Stimulated activated memory B cell treated with anti-CD40 and anti-IgM and Interleukin-4, amounts not matched to agents 10 μg/mL and 1 μg/mL and 100 μg/mL, for 72 hours (primary cell): ENCODE measurements around the gene MAS1L.
A peak's percentile ranks its signal among the peaks of the same experiment; 100 is the strongest.
"Not testable (repeated sequence)": the region's sequence is repeated elsewhere in the genome, so short reads cannot be mapped to it uniquely, and the experiment has no call there.

Source experiments
- ATAC-seq: fragments of 150-1000 bp; cut with Tn5 transposase; 2 replicates; pipeline ENCODE4 v1.10.0; 2021
- H3K27ac Mint-ChIP-seq: one replicate; pipeline ENCODE4 v1.8.0; 2022; ENCODE audit warnings: mild to moderate bottlenecking, mixed read lengths
- H3K27me3 Mint-ChIP-seq: one replicate; pipeline ENCODE4 v1.8.0; 2022; ENCODE audit warnings: mixed read lengths
- H3K36me3 Mint-ChIP-seq: one replicate; pipeline ENCODE4 v1.8.0; 2022; ENCODE audit warnings: mixed read lengths
- H3K4me1 Mint-ChIP-seq: one replicate; pipeline ENCODE4 v1.8.0; 2022; ENCODE audit warnings: mixed read lengths
- H3K4me3 Mint-ChIP-seq: one replicate; pipeline ENCODE4 v1.8.0; 2022; ENCODE audit warnings: mild to moderate bottlenecking, moderate library complexity, mixed read lengths
- H3K9me3 Mint-ChIP-seq: one replicate; pipeline ENCODE4 v1.8.0; 2022; ENCODE audit warnings: mixed read lengths

MAS1L gene

GRCh38 chr6:29478740-29479139 is 9.0 kb downstream of the MAS1L start:
- Mint-ChIP-seq H3K36me3 (no peaks in the 10 kb centered on the region), H3K9me3 (peaks cover 6% of the 10 kb centered on the region), H3K27me3 (peaks cover 13% of the 10 kb centered on the region), H3K4me3 (no peak overlapping the region), H3K4me1 (no peaks in the 10 kb centered on the region), H3K27ac (no peak overlapping the region)
- ATAC-seq: no peak

GRCh38 chr6:29477923-29478450 is 9.8 kb downstream of the MAS1L start:
- H3K4me3 Mint-ChIP-seq: no peak overlapping the region
- no peak for ATAC-seq
- no peak overlapping the region for H3K27ac Mint-ChIP-seq
- peaks cover 10% of the 10 kb centered on the region for H3K9me3 Mint-ChIP-seq
- peaks cover 17% of the 10 kb centered on the region for H3K27me3 Mint-ChIP-seq
- no peaks in the 10 kb centered on the region for H3K36me3 Mint-ChIP-seq
- no peaks in the 10 kb centered on the region for H3K4me1 Mint-ChIP-seq

- H3K27ac Mint-ChIP-seq: no peak overlapping the region
- no peak for ATAC-seq
- no peak overlapping the region for H3K4me3 Mint-ChIP-seq
- peaks cover 5% of the 10 kb centered on the region for H3K9me3 Mint-ChIP-seq
- H3K4me1 Mint-ChIP-seq: no peaks in the 10 kb centered on the region
- H3K36me3 Mint-ChIP-seq: no peaks in the 10 kb centered on the region
- peaks cover 13% of the 10 kb centered on the region for H3K27me3 Mint-ChIP-seq
Measured at GRCh38 chr6:29474996-29475395, 12.8 kb downstream of the MAS1L start.

- Mint-ChIP-seq H3K36me3 (no peaks in the 10 kb centered on the region), H3K4me3 (no peak overlapping the region), H3K27ac (no peak overlapping the region), H3K27me3 (peaks cover 27% of the 10 kb centered on the region), H3K4me1 (no peaks in the 10 kb centered on the region), H3K9me3 (no peaks in the 10 kb centered on the region)
- no peak for ATAC-seq
Measured at GRCh38 chr6:29466241-29466640, 21.5 kb downstream of the MAS1L start.

GRCh38 chr6:29465801-29466200 is 22.0 kb downstream of the MAS1L start:
- no peak for ATAC-seq
- Mint-ChIP-seq H3K27ac (no peak overlapping the region), H3K27me3 (peaks cover 27% of the 10 kb centered on the region), H3K4me3 (no peak overlapping the region), H3K36me3 (no peaks in the 10 kb centered on the region), H3K4me1 (no peaks in the 10 kb centered on the region), H3K9me3 (no peaks in the 10 kb centered on the region)

- no peak overlapping the region for H3K27ac Mint-ChIP-seq
- no peak overlapping the region for H3K4me3 Mint-ChIP-seq
- H3K9me3 Mint-ChIP-seq: no peaks in the 10 kb centered on the region
- ATAC-seq: no peak
- peaks cover 27% of the 10 kb centered on the region for H3K27me3 Mint-ChIP-seq
- H3K4me1 Mint-ChIP-seq: no peaks in the 10 kb centered on the region
- no peaks in the 10 kb centered on the region for H3K36me3 Mint-ChIP-seq
Measured at GRCh38 chr6:29465279-29465678, 22.5 kb downstream of the MAS1L start.

- H3K9me3 Mint-ChIP-seq: no peaks in the 10 kb centered on the region
- no peak overlapping the region for H3K27ac Mint-ChIP-seq
- no peak overlapping the region for H3K4me3 Mint-ChIP-seq
- peak; percentile 38 for ATAC-seq
- H3K36me3 Mint-ChIP-seq: no peaks in the 10 kb centered on the region
- H3K27me3 Mint-ChIP-seq: peaks cover 11% of the 10 kb centered on the region
- no peaks in the 10 kb centered on the region for H3K4me1 Mint-ChIP-seq
Measured at GRCh38 chr6:29462022-29462421, 25.7 kb downstream of the MAS1L start.

- H3K27ac Mint-ChIP-seq: no peak overlapping the region
- no peak overlapping the region for H3K4me3 Mint-ChIP-seq
- ATAC-seq: no peak
- H3K27me3 Mint-ChIP-seq: peaks cover 11% of the 10 kb centered on the region
- H3K4me1 Mint-ChIP-seq: no peaks in the 10 kb centered on the region
- no peaks in the 10 kb centered on the region for H3K9me3 Mint-ChIP-seq
- no peaks in the 10 kb centered on the region for H3K36me3 Mint-ChIP-seq
Measured at GRCh38 chr6:29461021-29461814, 26.5 kb downstream of the MAS1L start.

GRCh38 chr6:29456971-29457370 is 30.8 kb downstream of the MAS1L start, which contains the start of the genes OR11A1 and OR2H1:
Gene OR11A1 (minus strand): TSS chr6:29457071. CDS start chr6:29427641, 29,430 bp downstream.
Gene OR2H1 (plus strand): TSS chr6:29457155. CDS start chr6:29461770, 4,615 bp downstream.
- H3K9me3 Mint-ChIP-seq: no peaks in the 10 kb centered on the region
- H3K27me3 Mint-ChIP-seq: peaks cover 3% of the 10 kb centered on the region
- H3K27ac Mint-ChIP-seq: no peak within 1 kb of the TSS
- no peak for ATAC-seq
- no peak within 1 kb of the TSS for H3K4me3 Mint-ChIP-seq
- H3K36me3 Mint-ChIP-seq: no peaks in the 10 kb centered on the region
- H3K4me1 Mint-ChIP-seq: no peaks in the 10 kb centered on the region

GRCh38 chr6:29451471-29452193 is 36.1 kb downstream of the MAS1L start:
- no peak overlapping the region for H3K27ac Mint-ChIP-seq
- H3K27me3 Mint-ChIP-seq: peaks cover 18% of the 10 kb centered on the region

GRCh38 chr6:29447670-29448069 is 40.1 kb downstream of the MAS1L start:
- Mint-ChIP-seq H3K4me1 (no peaks in the 10 kb centered on the region), H3K4me3 (no peak overlapping the region), H3K36me3 (no peaks in the 10 kb centered on the region), H3K27me3 (peaks cover 41% of the 10 kb centered on the region), H3K27ac (no peak overlapping the region), H3K9me3 (peaks cover 12% of the 10 kb centered on the region)
- no peak for ATAC-seq

More at GRCh38 chr6:29451471-29452193, 36.1 kb downstream of the MAS1L start:
- no peaks in the 10 kb centered on the region for H3K36me3 Mint-ChIP-seq
- H3K9me3 Mint-ChIP-seq: peaks cover 5% of the 10 kb centered on the region
- no peaks in the 10 kb centered on the region for H3K4me1 Mint-ChIP-seq
- no peak for ATAC-seq
- no peak overlapping the region for H3K4me3 Mint-ChIP-seq

- peaks cover 52% of the 10 kb centered on the region for H3K27me3 Mint-ChIP-seq
- not testable (repeated sequence) for ATAC-seq, H3K36me3 Mint-ChIP-seq, H3K4me1 Mint-ChIP-seq, H3K9me3 Mint-ChIP-seq, H3K27ac Mint-ChIP-seq, H3K4me3 Mint-ChIP-seq
Measured at GRCh38 chr6:29444031-29444430, 43.7 kb downstream of the MAS1L start.

- Mint-ChIP-seq H3K4me1 (no peaks in the 10 kb centered on the region), H3K27me3 (peaks cover 46% of the 10 kb centered on the region), H3K9me3 (peaks cover 7% of the 10 kb centered on the region), H3K36me3 (no peaks in the 10 kb centered on the region), H3K4me3 (no peak overlapping the region), H3K27ac (no peak overlapping the region)
- no peak for ATAC-seq
Measured at GRCh38 chr6:29442719-29443118, 45.0 kb downstream of the MAS1L start.

GRCh38 chr6:29439006-29439405 is 48.8 kb downstream of the MAS1L start, which contains the start of gene OR10C1:
Gene OR10C1 (plus strand): TSS chr6:29439306. CDS start chr6:29440016, 710 bp downstream.
- Mint-ChIP-seq H3K27me3 (peaks cover 26% of the 10 kb centered on the region), H3K27ac (no peak within 1 kb of the TSS)

GRCh38 chr6:29436730-29437129 is 51.0 kb downstream of the MAS1L start:
- not testable (repeated sequence) for ATAC-seq, H3K4me3 Mint-ChIP-seq, H3K4me1 Mint-ChIP-seq, H3K9me3 Mint-ChIP-seq, H3K36me3 Mint-ChIP-seq, H3K27ac Mint-ChIP-seq
- peaks cover 30% of the 10 kb centered on the region for H3K27me3 Mint-ChIP-seq

More at GRCh38 chr6:29439006-29439405, 48.8 kb downstream of the MAS1L start, which contains the start of gene OR10C1:
- H3K36me3 Mint-ChIP-seq: no peaks in the 10 kb centered on the region
- no peaks in the 10 kb centered on the region for H3K4me1 Mint-ChIP-seq
- H3K9me3 Mint-ChIP-seq: no peaks in the 10 kb centered on the region
- ATAC-seq: no peak
- H3K4me3 Mint-ChIP-seq: no peak within 1 kb of the TSS
